NK-92 (cell line): ENCODE measurements around the gene MRPL48.
"Not testable (repeated sequence)": the region's sequence is repeated elsewhere in the genome, so short reads cannot be mapped to it uniquely, and the experiment has no call there.

Experiments
- DNase-seq: peaks from one replicate; lab custom pipeline; 2025; ENCODE audit not compliant: unreplicated experiment; lab: John Stamatoyannopoulos, UW

MRPL48 gene

GRCh38 chr11:73779084-73779902, 8.4 kb upstream of the MRPL48 start:
- DNase-seq: peak; percentile 85

- DNase-seq: no peak
Observed at GRCh38 chr11:73781303-73781702, 6.4 kb upstream of the MRPL48 start.

GRCh38 chr11:73783483-73784020, 4.1 kb upstream of the MRPL48 start:
- DNase-seq: no peak

- DNase-seq: no peak
Observed at GRCh38 chr11:73784080-73784634, 3.5 kb upstream of the MRPL48 start.

DNA sequence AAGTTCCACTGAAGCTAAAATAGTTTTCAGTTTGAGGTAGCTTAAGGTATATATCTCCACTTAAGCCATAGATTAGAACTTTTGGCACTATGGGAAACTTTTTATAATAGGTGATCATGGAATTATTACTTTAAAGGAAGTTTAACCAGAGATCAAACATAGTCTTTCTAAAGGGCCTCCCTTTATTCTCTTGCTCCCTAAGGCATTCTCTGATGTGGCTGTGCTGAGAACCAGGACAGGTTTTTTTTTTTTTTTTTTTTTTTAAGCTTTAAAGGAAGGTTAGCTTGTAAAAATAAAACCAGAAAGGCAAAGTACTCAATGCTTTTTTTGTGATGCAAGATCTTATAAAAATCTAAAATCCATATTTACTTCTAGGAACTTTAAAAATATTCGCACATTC, 2.9 kb upstream of the MRPL48 start:
- no peak for DNase-seq

- not testable (repeated sequence) for DNase-seq
Observed at GRCh38 chr11:73785467-73785866, 2.2 kb upstream of the MRPL48 start.

- DNase-seq: no peak
Observed at GRCh38 chr11:73787051-73787642, 527 bp upstream of the MRPL48 start.

GRCh38 chr11:73789279-73789670, 1.6 kb downstream of the MRPL48 start:
- DNase-seq: no peak

DNA sequence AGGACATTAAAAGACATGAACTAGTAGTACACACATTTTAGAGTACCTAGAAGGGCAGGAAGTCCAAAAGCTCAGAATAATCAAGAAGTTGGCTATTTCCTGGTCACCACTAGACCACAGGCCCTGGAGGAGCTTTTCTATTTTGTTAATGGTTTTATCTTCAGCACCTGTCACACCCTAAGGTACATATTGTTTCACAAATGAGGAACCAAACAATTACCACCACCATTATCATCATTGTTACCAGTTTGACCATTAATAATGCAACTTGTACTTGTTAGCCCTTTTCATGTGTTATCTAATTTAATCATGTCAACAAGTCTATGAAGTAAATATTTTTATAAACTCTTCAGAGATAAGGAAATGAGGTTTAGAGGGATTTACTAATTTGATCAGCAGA, 4.9 kb downstream of the MRPL48 start:
- DNase-seq: no peak

DNA sequence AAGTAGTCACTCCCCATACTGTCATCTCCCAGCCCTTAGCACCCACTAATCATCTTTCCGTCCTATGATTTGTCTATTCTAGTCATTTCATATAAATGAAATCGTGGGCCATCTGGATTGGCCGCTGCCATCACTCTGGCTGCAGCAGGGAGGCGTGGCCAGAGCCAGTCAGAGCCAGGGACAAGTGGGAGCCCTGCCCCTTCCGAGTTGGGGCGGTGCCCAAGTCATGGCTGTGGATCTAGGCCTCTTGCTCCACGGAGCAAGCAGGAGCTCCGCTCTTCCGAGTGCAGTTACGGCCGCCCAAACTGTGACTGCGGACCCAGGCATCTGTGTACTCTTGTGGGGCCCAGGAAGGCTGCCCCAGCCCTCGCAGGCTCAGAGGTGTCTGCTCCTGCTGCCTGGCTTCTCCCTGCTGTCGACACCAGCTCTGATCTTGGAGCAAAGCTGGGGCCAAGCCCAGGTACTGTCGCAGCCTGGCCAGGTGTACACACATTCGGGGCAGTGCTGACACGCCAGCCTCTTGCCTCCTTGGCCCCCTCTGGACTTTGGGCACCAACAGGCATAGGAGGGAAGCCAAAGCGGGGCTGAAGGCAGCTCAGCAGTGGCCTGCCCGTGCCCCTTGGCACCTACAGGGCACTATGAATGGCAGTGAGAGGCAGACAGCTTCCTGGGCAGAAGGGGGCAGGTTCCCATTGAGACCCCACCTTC, 8.4 kb downstream of the MRPL48 start:
- DNase-seq: no peak

GRCh38 chr11:73797457-73797856, 9.8 kb downstream of the MRPL48 start:
- DNase-seq: no peak

GRCh38 chr11:73800276-73800806, 12.7 kb downstream of the MRPL48 start:
- DNase-seq: no peak

DNA sequence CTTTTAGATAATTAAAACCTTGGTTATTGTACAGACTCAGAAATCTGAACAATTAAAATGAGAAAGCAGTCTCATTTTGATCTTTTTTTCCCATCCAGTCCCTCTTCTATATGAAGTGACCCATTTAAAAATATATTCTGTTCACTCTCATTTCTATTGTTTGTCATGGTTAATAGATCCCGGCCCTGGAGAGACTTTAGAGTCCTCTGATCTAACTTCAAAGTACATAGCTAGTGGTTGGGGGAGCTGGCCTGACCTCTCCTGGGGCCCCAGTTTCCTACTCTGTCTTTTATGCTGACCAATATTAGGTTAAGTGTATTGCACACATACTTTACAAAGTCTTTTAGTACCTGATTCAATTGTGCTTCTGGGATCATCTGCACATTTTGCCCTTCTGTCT, 13.5 kb downstream of the MRPL48 start:
- no peak for DNase-seq

DNA sequence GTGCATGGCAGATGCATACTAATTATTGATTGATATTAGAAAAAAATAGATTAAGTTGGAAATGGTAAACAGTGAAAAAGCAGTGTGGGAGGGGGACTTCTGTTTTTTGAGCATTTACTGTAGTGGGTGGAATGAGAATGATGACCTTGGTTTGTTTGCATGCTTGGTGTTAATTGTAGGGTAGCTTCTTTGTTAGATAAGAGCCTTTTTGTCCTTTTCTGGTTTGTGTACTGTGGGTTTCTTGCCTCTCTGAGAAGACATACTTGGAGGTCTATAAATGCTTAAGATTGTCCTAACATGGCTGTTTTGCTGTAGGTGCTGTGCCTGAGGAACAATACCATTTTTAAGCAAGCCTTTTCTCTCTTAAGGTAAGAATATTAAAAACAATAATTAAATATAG, 17.0 kb downstream of the MRPL48 start:
- no peak for DNase-seq

DNA sequence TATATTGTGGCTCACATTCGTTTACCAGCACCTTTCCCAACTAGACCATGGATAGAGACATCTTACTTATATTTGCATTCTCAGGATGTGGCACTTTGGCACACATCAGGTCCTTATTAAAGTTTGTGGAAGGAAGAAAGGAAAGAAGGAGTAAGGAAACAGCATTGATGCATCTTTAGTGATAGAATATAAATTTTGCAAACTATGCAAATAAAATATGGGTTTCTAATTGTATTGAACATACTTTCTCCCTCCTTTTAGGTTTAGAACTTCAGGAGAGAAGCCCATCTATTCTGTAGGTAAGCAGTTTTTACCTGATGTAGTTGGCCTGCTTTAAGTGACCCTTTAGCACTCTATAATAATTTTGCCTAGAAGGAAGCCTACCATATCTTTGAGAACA, 20.4 kb downstream of the MRPL48 start:
- no peak for DNase-seq

- no peak for DNase-seq
Observed at GRCh38 chr11:73810637-73811036, 23.0 kb downstream of the MRPL48 start.

DNA sequence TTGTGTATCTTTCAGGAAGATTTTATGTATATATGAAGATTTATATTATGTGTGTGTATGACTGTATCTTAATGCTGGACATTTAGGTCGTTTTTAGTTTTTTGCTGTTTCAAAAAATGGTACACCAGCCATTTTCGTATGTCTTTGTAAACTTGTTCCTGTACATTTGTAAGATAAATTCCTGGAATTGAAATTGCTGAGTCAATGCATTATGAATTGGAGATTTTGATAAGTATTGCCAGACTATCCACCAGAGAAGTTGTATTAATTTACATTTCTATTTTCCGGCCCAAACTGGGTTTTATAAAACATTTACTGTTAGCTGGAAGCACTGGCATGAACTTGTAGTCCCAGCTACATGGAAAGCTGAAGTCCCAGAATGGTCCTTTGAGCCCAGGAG, 24.6 kb downstream of the MRPL48 start:
- no peak for DNase-seq

GRCh38 chr11:73814812-73815211, 27.1 kb downstream of the MRPL48 start:
- no peak for DNase-seq

- DNase-seq: no peak
Observed at GRCh38 chr11:73818846-73819245, 31.2 kb downstream of the MRPL48 start.

DNA sequence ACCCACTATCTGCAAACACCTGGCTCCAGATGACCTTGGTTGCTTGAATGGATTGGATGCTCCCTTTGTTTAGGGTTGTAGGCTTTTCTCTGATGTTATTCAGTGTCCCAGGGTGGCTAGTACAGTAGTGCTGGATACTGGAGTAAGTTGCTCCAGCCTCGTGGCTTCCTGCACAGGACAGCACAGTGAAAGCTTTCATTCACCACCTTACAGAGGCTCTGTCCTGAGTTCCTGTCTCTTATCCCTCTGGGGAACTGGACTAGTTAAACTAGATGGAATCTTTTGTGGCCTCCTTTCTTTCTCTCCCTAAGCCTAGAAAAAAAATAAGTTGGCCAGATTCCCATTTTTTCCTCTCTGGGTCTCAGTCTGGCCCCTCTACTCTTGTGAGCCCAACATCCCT, 42.6 kb downstream of the MRPL48 start:
- no peak for DNase-seq

DNA sequence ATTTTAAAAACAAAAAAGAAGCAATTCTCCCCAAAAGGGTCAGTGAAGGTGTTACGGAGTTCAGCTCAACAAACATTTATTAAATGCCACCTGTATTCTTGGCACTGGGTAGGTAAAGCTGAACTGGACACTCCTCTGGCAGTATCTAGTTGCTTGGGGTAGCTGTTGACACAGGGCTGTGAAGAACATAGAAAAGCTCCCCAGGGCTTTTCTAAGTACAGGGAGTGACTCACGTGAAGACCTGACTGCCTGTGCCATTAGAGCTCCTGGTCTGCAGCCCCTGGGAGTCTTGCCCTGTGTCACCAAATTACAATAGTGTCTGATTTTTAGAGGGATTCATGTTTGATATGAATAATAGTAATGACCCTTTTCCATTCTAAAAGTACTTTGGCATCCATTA, 45.4 kb downstream of the MRPL48 start:
- no peak for DNase-seq
